Neural progenitor cell (in vitro differentiated cells): ENCODE measurements around the gene GCK.

ENCODE experiments used
- CTCF ChIP-seq: fragments of 200-600 bp; sonication (generic); IDR thresholded peaks from 2 replicates; pipeline ENCODE4 v1.5.1; 2017; ENCODE audit warnings: antibody characterized with exemption, mild to moderate bottlenecking
- EZH2 ChIP-seq: fragments of 200-600 bp; sonication (generic); IDR thresholded peaks from 2 replicates; pipeline ENCODE4 v1.6.1; 2017; ENCODE audit warnings: antibody characterized with exemption, mild to moderate bottlenecking, moderate library complexity
- EZH2phosphoT487 ChIP-seq: fragments of 200-600 bp; sonication (generic); IDR thresholded peaks from 2 replicates; pipeline ENCODE4 v1.6.1; 2017; ENCODE audit warnings: antibody characterized with exemption

DNA sequence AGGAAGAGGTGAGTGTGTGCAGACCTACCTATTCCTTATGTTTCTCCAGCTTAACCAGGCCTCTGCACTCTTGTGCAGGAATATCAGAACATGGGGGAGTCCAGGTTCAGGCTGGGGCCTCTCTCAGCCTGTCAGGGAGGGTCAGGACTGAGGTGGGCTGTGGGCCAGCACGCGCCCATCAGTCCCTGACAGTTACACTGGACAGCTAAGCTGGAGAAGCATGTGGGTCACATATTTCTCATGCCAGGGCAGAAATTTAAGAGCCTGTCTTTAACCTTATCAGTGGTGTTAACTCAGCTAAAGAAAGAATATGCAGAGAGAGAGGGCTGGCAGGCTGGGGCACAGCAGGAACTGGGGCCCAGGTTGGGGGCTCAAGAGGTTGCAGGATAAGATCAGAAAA is 57.2 kb downstream of the GCK start:
- TF ChIP-seq CTCF (no peak), EZH2 (no peak), EZH2phosphoT487 (no peak)
